ENCODE data around the gene SIRT7.
A peak's percentile ranks its signal among the peaks of the same experiment; 100 is the strongest.
"Not testable (repeated sequence)": the region's sequence is repeated elsewhere in the genome, so short reads cannot be mapped to it uniquely, and the experiment has no call there.

SIRT7 gene

GRCh38 chr17:81918832-81919545 is 1.0 kb upstream of the SIRT7 start:
- DNase-seq: no peak

- DNase-seq: not testable (repeated sequence)
These were observed 325 bp upstream of the SIRT7 start for GRCh38 chr17:81918333-81918669.

GRCh38 chr17:81916234-81917001 is 1.6 kb downstream of the SIRT7 start:
- no peak for DNase-seq

GRCh38 chr17:81915331-81915730 is 2.6 kb downstream of the SIRT7 start:
- no peak for DNase-seq

- no peak for DNase-seq
These were observed 3.7 kb downstream of the SIRT7 start for GRCh38 chr17:81914103-81914850.

GRCh38 chr17:81913394-81914102 is 4.4 kb downstream of the SIRT7 start:
- no peak for DNase-seq

GRCh38 chr17:81912441-81913309 is 5.3 kb downstream of the SIRT7 start:
- no peak for DNase-seq

GRCh38 chr17:81911969-81912368 is 6.0 kb downstream of the SIRT7 start:
- DNase-seq: no peak

GRCh38 chr17:81911277-81911961 is 6.6 kb downstream of the SIRT7 start, which contains the start of gene PCYT2:
TSS of gene PCYT2 (minus strand) at chr17:81911399. CDS start at chr17:81911355, 44 bp downstream.
- peak; percentile 90 to 94 (median 93) for DNase-seq

GRCh38 chr17:81910840-81911276 is 7.1 kb downstream of the SIRT7 start:
- no peak for DNase-seq

GRCh38 chr17:81909966-81910839 is 7.8 kb downstream of the SIRT7 start:
- no peak for DNase-seq

GRCh38 chr17:81909231-81909630 is 8.7 kb downstream of the SIRT7 start:
- DNase-seq: no peak

- DNase-seq: no peak
These were observed 9.2 kb downstream of the SIRT7 start for GRCh38 chr17:81908793-81909192.

- DNase-seq: peak in 1 of 5 donors; percentile 9
These were observed 10.5 kb downstream of the SIRT7 start for GRCh38 chr17:81907219-81908145.

GRCh38 chr17:81906476-81907218 is 11.3 kb downstream of the SIRT7 start:
- peak in 1 of 5 donors; percentile 9 for DNase-seq

GRCh38 chr17:81905993-81906392 is 12.0 kb downstream of the SIRT7 start:
- no peak for DNase-seq

GRCh38 chr17:81905424-81905875 is 12.5 kb downstream of the SIRT7 start:
- DNase-seq: no peak

All from T-helper 1 cell (primary cell).